ENCODE results near the gene LCA5L.

DNA sequence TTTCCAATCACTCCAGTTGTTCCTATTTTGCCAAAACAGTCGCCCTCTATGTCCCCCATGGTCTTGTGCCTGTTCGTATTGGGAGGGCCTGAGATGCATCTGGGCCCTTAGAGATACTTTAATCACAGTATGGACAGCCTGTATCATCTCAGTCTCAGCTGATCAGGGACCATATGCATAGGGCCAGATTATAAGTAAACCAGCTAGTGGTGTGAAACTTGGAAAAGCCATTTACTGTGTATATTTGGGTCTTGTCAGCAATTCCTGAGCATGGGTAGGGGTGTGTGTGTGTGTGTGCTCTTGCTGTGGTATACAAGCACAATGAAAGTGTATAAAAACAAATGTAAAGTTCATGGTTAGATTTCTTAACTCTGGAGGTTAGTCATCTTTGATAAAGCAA lies 29.0 kb upstream of the LCA5L start:
- TF ChIP-seq POLR2AphosphoS5 (IDR thresholded peaks at IDR 0.05): no peak
- no peak for TF ChIP-seq CTCF (IDR thresholded peaks at IDR 0.05)

Data from prostate gland (tissue), 2 donors.